ENCODE measurements around the gene FHOD1.

FHOD1 gene

GRCh38 chr16:67230809-67231660 is 16.2 kb downstream of the FHOD1 start:
- DNase-seq = no peak

- no peak for DNase-seq
Measured at GRCh38 chr16:67229906-67230808, 17.1 kb downstream of the FHOD1 start.

DNA sequence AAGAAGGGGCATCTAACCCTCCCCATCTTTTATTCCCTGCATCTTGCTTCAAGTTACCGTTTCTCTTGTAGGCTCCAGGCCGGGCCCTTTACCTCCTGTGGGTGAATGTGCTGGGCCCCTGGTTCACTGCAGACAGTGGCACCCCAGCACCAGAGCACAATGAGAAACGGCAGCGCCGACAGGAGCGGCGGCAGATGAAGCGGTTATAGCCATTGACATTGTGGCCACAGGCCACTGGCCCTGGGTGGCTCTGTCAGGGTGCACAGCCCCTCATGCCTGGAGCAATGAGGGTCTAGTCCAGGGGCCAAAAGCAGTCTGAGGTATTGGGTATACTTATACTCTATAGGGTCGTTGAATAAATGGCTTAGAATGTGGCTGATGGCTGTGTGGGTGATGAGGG is 18.4 kb downstream of the FHOD1 start:
- no peak for DNase-seq

DNA sequence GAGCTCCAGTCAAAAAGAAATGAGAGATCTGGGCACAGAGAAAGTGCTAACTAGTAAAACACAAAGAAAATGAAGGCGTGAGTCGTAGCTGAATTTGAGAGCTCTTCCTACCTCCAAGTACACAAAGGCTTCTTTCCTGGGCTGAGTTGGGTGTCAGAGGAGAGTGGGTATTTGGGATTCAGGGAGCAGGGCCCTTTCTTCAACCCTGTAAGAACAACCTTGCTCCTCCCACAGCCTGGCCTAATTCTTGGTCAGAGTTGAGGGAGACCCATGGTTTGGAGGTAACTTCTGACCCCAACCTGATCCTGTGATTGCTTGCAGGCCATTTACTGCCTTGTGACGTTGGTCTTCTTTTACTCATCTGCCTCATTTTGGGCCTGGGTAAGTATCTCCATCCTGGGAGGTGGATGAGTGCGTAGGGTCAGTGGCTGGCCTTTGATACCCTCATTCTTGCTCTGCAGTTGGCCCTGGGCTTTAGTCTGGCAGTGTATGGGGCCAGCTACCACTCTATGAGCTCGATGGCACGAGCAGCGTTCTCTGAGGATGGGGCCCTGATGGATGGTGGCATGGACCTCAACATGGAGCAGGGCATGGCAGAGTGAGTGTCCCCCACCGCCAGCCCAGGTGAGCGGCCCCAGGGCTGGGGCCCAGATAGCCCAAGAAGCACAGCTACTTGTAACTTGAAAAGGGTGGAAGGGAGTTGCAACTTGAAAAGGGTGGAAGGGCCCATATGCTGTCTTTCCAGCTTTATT is 19.1 kb downstream of the FHOD1 start:
- no peak for DNase-seq

DNA sequence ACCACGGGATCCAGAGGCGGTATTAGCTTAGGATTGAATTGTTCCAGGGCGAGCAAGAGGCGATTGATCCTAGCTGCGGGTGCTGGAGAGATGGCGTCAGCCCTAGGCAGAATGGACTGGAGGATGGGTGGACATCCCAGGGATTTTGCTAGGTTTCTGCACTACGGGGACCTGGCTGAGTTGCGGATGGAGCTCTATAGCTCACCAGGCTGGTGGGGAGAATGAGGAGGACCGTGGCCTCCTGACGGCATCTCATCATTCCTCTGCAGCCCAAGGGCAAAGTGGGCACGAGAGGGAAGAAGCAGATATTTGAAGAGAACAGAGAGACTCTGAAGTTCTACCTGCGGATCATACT is 19.7 kb downstream of the FHOD1 start:
- no peak for DNase-seq

DNA sequence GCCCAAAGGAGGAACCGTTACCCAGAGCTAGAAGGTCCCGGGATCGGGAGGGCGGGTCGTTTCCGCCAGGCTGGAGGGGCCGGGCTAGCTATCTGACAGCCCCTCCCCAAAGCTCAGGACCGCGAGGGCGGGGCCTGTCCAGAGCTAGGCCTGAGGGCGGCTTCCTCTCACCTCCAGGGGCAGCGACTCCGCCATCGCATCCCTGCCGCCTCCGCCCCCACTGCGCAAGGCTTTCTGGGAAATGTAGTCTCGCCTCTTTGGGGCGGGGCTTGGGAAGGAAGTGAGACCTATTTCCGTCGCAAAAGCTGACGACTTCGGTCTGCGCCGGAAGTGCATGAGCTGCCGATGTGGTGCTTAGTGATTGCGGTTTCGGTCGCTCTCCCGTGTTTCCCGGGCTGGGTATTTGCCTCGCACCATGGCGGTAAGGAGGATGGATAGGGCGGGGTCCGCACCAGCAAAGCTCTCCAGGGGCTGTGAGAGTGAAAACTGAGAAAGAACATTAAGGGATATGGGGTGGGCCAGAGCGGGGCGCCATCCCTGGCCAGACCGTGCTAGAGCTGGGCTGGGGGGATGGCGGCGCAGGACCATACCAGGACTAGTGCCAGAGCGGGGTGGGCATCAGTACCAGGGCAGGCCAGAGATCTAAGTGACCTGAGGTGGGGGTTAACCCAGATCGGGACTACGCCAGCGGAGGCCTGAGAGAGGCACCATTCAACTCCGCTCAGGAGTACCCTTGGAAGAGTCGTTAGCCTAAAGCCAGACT is 20.3 kb downstream of the FHOD1 start, which contains the start of gene TMEM208:
TMEM208 (plus strand) TSS at position 327 of the 763 bp plus-strand sequence; CDS start at position 416, 89 bp downstream.
- peak; percentile 100 for DNase-seq

DNA sequence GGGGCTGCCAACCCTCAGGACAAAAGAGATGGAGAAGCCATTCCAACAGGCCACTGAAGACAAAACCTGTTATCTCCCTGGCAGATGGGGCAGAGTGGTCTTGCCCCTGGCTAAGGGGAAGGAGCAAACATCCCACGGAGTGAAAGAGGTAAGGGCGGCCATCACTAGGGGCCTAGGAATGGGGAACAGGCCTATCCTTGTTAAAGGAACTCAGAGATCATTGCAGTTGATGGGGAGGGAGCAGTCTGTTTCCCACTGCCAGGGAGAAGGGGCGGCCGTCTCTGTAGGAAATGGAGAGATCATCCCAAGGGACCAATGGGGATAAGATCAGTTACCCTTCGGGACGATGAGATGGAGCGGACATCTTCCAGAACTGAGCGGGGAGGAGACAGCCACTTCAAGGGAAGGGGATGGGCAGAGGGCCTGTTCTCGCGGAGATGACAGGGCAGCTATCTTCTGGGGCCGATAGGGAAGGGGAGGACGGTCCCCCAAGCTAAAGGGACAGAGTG is 20.9 kb downstream of the FHOD1 start:
- DNase-seq = no peak

DNA sequence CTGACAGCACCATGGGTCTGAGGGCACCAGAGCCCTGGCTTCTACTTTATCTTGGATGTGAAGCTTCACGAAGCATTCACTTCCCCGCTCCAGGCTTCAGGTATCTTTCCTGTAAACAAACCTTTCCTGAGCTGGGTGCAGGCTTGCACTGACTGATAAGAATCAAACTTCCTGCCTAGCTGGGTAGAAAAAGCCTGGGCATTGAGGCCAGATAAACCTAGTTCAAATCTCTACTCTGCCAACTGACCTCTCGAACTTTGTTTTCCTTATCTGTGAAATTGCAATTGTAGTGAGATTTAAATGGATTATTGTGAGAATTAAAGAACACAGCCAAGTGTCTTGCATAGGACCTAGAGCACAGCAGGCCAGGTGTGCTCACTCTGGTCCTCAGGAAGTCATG is 23.3 kb downstream of the FHOD1 start:
- no peak for DNase-seq

DNA sequence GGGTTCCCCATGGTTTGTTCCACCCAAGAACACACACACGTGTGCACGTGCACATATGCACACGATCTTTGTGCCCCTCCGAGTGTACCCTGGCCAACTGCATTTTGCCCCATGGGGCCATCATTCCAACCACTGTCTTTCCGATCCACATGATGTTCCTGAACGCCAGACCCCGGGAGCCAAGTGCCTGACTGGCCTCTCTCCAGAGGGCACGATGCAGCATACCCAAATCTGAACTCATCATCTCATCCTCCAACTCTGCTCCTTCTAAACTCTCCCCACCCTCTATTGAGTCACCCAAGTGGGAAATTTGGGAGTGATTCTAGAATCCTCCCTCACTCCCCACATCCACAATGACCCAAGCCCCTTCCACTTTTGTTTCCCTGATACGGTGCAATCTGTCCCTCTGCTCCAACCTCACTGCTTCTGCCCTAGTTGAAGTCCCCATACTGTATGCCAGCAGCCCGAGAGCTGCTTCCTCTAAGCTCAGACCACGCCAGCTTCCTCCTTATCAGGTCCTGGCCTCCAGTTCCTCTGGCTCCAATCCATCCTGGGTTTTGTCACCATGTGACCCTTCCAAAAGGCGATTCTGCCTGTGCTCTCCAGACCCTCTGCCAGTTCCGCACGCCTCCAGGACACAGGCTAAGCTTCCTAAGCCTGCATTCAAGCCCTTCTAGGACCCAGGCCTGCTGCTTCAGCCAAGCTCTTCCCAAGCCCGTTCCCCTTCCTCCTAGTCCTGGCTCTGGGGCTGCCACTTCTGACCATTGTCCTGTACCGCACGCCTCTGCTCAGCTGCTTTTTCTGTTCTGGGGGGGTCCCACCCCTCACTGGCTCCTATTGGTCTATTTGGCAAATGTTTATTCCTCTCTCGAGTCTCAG is 30.4 kb downstream of the FHOD1 start:
- no peak for DNase-seq

- DNase-seq = no peak
Measured at GRCh38 chr16:67215706-67216105, 31.6 kb downstream of the FHOD1 start.

DNA sequence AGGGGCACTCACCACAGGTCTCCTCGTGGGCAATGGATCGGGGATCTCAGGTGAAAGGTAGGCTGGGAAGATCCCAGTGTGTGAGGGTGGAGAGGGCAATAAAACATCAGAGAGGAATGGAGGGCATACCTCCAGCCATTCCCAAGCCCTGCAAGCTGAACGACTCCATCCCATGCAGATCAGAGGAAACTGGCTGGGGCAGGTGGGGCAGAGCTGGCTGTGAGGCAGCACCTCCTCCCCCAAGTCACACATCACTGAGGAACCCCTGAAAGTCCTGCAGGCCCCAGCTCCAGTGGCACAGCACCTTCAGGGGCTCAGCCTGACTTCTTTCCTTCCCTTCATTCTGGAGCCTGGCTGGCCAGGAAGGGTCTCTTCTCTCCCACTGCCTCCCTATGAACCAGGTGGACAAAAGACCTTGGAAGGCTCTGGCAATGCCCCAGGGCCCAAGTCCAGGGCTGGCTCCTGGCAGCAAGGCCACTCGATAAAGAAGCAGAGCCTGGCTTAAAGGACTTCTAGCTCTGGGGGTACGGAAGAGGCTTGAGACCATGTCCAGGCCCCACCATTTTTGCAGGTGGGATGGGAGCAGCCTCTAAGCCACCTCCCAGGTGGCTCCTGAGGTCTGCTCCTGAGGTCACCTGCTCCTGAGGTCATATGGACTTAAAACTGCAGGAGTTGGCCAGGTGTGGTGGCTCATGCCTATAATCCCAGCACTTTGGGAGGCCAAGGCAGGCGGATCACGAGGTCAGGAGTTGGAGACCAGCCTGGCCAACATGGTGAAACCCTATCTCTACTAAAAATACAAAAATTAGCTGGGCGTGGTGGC is 33.9 kb downstream of the FHOD1 start:
- DNase-seq = no peak

DNA sequence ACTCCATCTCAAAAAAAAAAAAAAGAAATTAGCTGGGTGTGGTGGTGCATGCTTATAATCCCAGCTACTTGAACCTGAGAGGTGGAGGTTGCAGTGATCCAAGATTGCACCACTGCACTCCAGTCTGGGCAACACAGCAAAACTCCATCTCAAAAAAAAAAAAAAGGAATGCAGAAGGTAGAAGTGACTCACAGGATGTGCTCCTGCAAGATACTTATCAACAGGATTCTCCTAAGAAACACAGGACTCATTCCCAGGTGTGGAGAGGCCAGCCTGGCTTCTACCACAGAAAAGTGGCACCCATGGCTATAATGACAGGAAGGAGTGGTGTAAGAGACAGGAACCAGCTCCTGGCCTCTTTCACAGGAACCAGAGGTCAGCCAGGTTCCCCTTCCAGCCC is 34.5 kb downstream of the FHOD1 start:
- no peak for DNase-seq

- no peak for DNase-seq
Measured at GRCh38 chr16:67211674-67212073, 35.6 kb downstream of the FHOD1 start.

GRCh38 chr16:67210069-67210937 is 37.0 kb downstream of the FHOD1 start:
- DNase-seq = no peak

DNA sequence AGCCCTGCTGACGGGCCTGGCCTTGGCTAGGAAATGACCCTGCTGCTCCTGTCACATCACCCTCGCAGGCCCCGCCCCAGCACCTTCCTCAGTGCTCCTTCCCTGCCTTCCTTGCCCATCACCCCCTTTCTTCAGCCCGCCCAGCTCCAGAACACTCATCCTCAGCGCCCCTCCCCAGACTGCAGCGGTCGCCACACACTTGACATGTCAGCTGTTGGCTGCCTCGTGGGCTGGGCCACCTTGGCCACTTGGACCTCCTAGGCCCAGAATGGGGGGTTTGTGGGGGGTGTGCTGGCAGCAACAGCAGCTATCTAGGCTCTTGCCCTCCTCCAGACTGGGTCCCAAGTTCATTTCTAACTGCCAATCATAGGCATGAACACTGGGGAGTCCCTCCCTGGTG is 37.7 kb downstream of the FHOD1 start:
- no peak for DNase-seq

GRCh38 chr16:67208154-67208896 is 39.0 kb downstream of the FHOD1 start:
- no peak for DNase-seq

GRCh38 chr16:67207249-67208091 is 39.8 kb downstream of the FHOD1 start:
- DNase-seq = no peak

All from activated CD8-positive, alpha-beta memory T cell treated with anti-CD3 and anti-CD28 coated beads for 24 hours (primary cell).